Left lung (tissue), 10 donors: ENCODE measurements around the gene S100A8. TPM values are rescaled to one million over a fixed set of nuclear protein-coding genes. Genes with fewer than 3 reads are reported as not detected.

Experiments used
- ATAC-seq: fragments of 200-7000 bp; cut with Tn5 transposase; one replicate; pipeline ENCODE4 v1.9.1; 2020; ENCODE audit warnings: moderate library complexity
- DNase-seq, 4 donors: peaks; one replicate each; pipeline ENCODE4 v3.0.0-alpha.2; 2013 to 2020
- H3K27ac ChIP-seq, 2 donors: fragments of 200-600 bp; sonication (generic) in 1 of 2; one replicate each; pipeline versions ENCODE4 v1.5.0 to v1.8.0; 2020 to 2021
- H3K27me3 ChIP-seq, 2 donors: fragments of 200-600 bp; sonication (generic) in 1 of 2; one replicate each; pipeline versions ENCODE4 v1.5.0 to v1.8.0; 2020 to 2021
- H3K36me3 ChIP-seq, 2 donors: fragments of 200-600 bp; sonication (generic) in 1 of 2; one replicate each; pipeline versions ENCODE4 v1.5.0 to v1.8.0; 2020 to 2021
- H3K4me1 ChIP-seq, 2 donors: fragments of 200-600 bp; one replicate each; pipeline ENCODE4 v1.8.0; 2021
- H3K4me3 ChIP-seq, 2 donors: fragments of 200-600 bp; sonication (generic) in 1 of 2; one replicate each; pipeline versions ENCODE4 v1.5.0 to v1.8.0; 2020 to 2021; ENCODE audit warnings: mild to moderate bottlenecking in 1 of 2
- H3K9me3 ChIP-seq, 2 donors: fragments of 200-600 bp; sonication (generic) in 1 of 2; one replicate each; pipeline versions ENCODE4 v1.5.0 to v1.8.0; 2020 to 2021
- CTCF ChIP-seq, 2 donors: fragments of 200-600 bp; sonication (generic) in 1 of 2; IDR thresholded peaks; one replicate each; pipeline versions ENCODE4 v1.5.0 to v1.8.0; 2021; ENCODE audit warnings: antibody characterized with exemption in 2 of 2
- intact Hi-C, 2 donors: fragments of 100-400 bp; cut with DNase I; formaldehyde crosslinking; loops; one replicate each; pipeline versions ENCODE4 v1.11.2 to v1.14.2; 2022
- polyA plus RNA-seq, 6 donors: library from polyadenylated mRNA; unstranded; fragments of 120-200 nt; gene quantifications; one replicate each; pipeline ENCODE4 v1.2.1, GENCODE V29; 2013; ENCODE audit not compliant: insufficient read length in 6 of 6
- total RNA-seq, 2 donors: library from RNA; stranded (reverse); fragmentation: NEBNext Ultra II Directional; extraction: Animal tissue kit (Norgen Biotek cat#: 25700); gene quantifications; one replicate each; pipeline ENCODE4 v1.2.1, GENCODE V29; 2021
- donor health status: DM: no; HTN: yes; CAD: no.
- donor health status: DM: no; HTN: no; CAD: no.

Gene S100A8
- total and polyA plus RNA-seq, 8 donors, result 10.2 to 1,365 (median 26.2) TPM

GRCh38 chr1:153389401-153389800 is 1.5 kb downstream of the S100A8 start:
- intact Hi-C loops, result no loop called here
- peaks cover 0 to 11% of the 10 kb centered on the region in 2 donors for H3K27me3 ChIP-seq
- H3K9me3 ChIP-seq, result no peaks in the 10 kb centered on the region
- H3K4me3 ChIP-seq, result peak overlapping the region in 1 of 2 donors; percentile 45
- peak overlapping the region in 1 of 2 donors; percentile 93 for H3K27ac ChIP-seq
- ATAC-seq (no peak), DNase-seq (no peak)
- H3K36me3 ChIP-seq, result no peaks in the 10 kb centered on the region
- H3K4me1 ChIP-seq, result peaks cover 0 to 71% of the 10 kb centered on the region in 2 donors
- TF ChIP-seq CTCF (IDR thresholded peaks at IDR 0.05), result no peak

GRCh38 chr1:153387785-153388184 is 3.1 kb downstream of the S100A8 start:
- TF ChIP-seq CTCF (IDR thresholded peaks at IDR 0.05), result no peak
- ATAC-seq, result no peak
- peak overlapping the region in 1 of 2 donors; percentile 93 for H3K27ac ChIP-seq

GRCh38 chr1:153387001-153387400 is 3.9 kb downstream of the S100A8 start:
- intact Hi-C loops, result no loop called here
- Histone ChIP-seq H3K27me3 (peaks cover 0 to 5% of the 10 kb centered on the region in 2 donors), H3K4me1 (peaks cover 0 to 54% of the 10 kb centered on the region in 2 donors), H3K9me3 (peaks cover 0 to 5% of the 10 kb centered on the region in 2 donors), H3K36me3 (no peaks in the 10 kb centered on the region), H3K4me3 (no peak overlapping the region), H3K27ac (peak overlapping the region in 1 of 2 donors; percentile 93)
- no peak for ATAC-seq
- TF ChIP-seq CTCF (IDR thresholded peaks at IDR 0.05), result no peak
- no peak for DNase-seq

More at GRCh38 chr1:153387785-153388184, 3.1 kb downstream of the S100A8 start:
- peaks cover 0 to 60% of the 10 kb centered on the region in 2 donors for H3K4me1 ChIP-seq
- peaks cover 0 to 5% of the 10 kb centered on the region in 2 donors for H3K27me3 ChIP-seq
- intact Hi-C loops, result no loop called here
- no peaks in the 10 kb centered on the region for H3K9me3 ChIP-seq
- no peaks in the 10 kb centered on the region for H3K36me3 ChIP-seq
- H3K4me3 ChIP-seq, result no peak overlapping the region
- no peak for DNase-seq

- no peak for TF ChIP-seq CTCF (IDR thresholded peaks at IDR 0.05)
- ATAC-seq (peak; percentile 71), DNase-seq (peak in 1 of 4 donors; percentile 72)
- H3K4me3 ChIP-seq, result no peak overlapping the region
- intact Hi-C loops, result no loop called here
- no peaks in the 10 kb centered on the region for H3K36me3 ChIP-seq
- peaks cover 0 to 49% of the 10 kb centered on the region in 2 donors for H3K4me1 ChIP-seq
- peaks cover 0 to 10% of the 10 kb centered on the region in 2 donors for H3K9me3 ChIP-seq
- peak overlapping the region in 1 of 2 donors; percentile 93 for H3K27ac ChIP-seq
- H3K27me3 ChIP-seq, result peaks cover 0 to 3% of the 10 kb centered on the region in 2 donors
These were observed 4.4 kb downstream of the S100A8 start for GRCh38 chr1:153386500-153386901.

GRCh38 chr1:153384958-153385580 is 5.8 kb downstream of the S100A8 start:
- intact Hi-C loops, result no loop called here
- DNase-seq, result no peak
- H3K9me3 ChIP-seq, result peaks cover 0 to 14% of the 10 kb centered on the region in 2 donors
- TF ChIP-seq CTCF (IDR thresholded peaks at IDR 0.05), result no peak
- H3K27me3 ChIP-seq, result no peaks in the 10 kb centered on the region
- peak overlapping the region in 1 of 2 donors; percentile 93 for H3K27ac ChIP-seq
- H3K4me1 ChIP-seq, result peaks cover 0 to 42% of the 10 kb centered on the region in 2 donors
- no peaks in the 10 kb centered on the region for H3K36me3 ChIP-seq
- no peak overlapping the region for H3K4me3 ChIP-seq
- ATAC-seq, result peak; percentile 16
